Keratinocyte (primary cell): Measurements from ENCODE around the gene RPL7L1.

Source experiments
- EZH2 ChIP-seq: IDR thresholded peaks from one replicate; pipeline ENCODE4 v1.6.1; 2012; ENCODE audit warnings: inconsistent platforms, mild to moderate bottlenecking, low read length, moderate library complexity
- TF ChIP-seq, protein P1 (sequence below), 3 experiments: IDR thresholded peaks in 1 of 3; conservative IDR thresholded peaks in 1 of 3; optimal IDR thresholded peaks in 1 of 3; 2 replicates in 2 of 3; 3 replicates in 1 of 3; pipeline versions ENCODE3 to v1.5.1; 2011; ENCODE audit warnings: low read length in 3 of 3, mild to moderate bottlenecking in 3 of 3, moderate library complexity in 2 of 3, control low read depth in 1 of 3, inconsistent platforms in 1 of 3; ENCODE audit not compliant: insufficient read depth in 2 of 3; ENCODE audit errors: extremely low read depth in 1 of 3

DNA sequence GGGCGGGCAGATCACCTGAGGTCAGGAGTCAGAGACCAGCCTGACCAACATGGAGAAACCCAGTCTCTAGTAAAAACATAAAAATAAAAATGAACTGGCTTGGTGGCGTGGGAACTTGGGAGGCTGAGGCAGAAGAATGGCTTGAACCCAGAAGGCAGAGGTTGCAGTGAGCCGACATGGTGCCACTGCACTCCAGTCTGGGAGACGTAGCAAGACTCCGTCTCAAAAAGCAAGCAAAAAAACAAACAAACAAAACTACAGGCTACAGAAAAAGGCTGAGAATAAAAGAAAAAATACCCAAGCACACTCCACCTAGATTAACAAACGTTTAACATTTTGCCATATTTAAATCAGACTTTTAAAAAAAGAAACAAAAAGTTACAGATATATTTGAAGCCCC lies 42.4 kb downstream of the RPL7L1 start:
- TF ChIP-seq, protein P1, sequence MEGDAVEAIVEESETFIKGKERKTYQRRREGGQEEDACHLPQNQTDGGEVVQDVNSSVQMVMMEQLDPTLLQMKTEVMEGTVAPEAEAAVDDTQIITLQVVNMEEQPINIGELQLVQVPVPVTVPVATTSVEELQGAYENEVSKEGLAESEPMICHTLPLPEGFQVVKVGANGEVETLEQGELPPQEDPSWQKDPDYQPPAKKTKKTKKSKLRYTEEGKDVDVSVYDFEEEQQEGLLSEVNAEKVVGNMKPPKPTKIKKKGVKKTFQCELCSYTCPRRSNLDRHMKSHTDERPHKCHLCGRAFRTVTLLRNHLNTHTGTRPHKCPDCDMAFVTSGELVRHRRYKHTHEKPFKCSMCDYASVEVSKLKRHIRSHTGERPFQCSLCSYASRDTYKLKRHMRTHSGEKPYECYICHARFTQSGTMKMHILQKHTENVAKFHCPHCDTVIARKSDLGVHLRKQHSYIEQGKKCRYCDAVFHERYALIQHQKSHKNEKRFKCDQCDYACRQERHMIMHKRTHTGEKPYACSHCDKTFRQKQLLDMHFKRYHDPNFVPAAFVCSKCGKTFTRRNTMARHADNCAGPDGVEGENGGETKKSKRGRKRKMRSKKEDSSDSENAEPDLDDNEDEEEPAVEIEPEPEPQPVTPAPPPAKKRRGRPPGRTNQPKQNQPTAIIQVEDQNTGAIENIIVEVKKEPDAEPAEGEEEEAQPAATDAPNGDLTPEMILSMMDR (optimal IDR thresholded peaks at IDR 0.05 in 1 of 3, IDR thresholded peaks at IDR 0.05 in 1 of 3, conservative IDR thresholded peaks at IDR 0.05 in 1 of 3; ENCODE audit: extremely low read depth in 1 of 3, insufficient read depth in 2 of 3, low read length in 3 of 3): no peak
- TF ChIP-seq EZH2: no peak
